PC-9 (cell line): ENCODE measurements around the gene CPVL. TPM values are rescaled to one million over a fixed set of nuclear protein-coding genes. Genes with fewer than 3 reads are reported as not detected.

ENCODE experiments used
- BruUV-seq: library from RNA; stranded (reverse); fragments of 400-500 nt; replicated peaks from 2 replicates; lab custom pipeline; 2021; lab: Mats Ljungman, UMichigan
- CTCF ChIA-PET: fragments of 300-600 bp; sonication (Branson Sonifier 250); formaldehyde crosslinking; loops from one replicate; lab custom pipeline; 2022; ENCODE audit warnings: antibody characterized with exemption; lab: Charles Lee
- POLR2A ChIA-PET: fragments of 300-600 bp; sonication (Branson Sonifier 250); formaldehyde crosslinking; loops from one replicate; lab custom pipeline; 2022; ENCODE audit warnings: antibody characterized with exemption; ENCODE audit not compliant: unreplicated experiment; lab: Charles Lee
- DNase-seq, 2 experiments: peaks; one replicate each; pipeline versions ENCODE4 v3.0.0 to v3.0.0-alpha.2; 2015 to 2022; ENCODE audit warnings: mixed read lengths in 1 of 2
- H2AFZ ChIP-seq: fragments of 200-600 bp; sonication (generic); 2 replicates; pipeline ENCODE4 v1.8.1; 2017; ENCODE audit warnings: antibody characterized with exemption
- H3F3A ChIP-seq: fragments of 200-600 bp; sonication (generic); 2 replicates; pipeline ENCODE4 v1.8.1; 2017; ENCODE audit warnings: antibody characterized with exemption, mild to moderate bottlenecking, low read depth; ENCODE audit not compliant: insufficient read depth
- H3K27ac ChIP-seq: fragments of 200-600 bp; sonication (generic); 2 replicates; pipeline ENCODE4 v1.6.1; 2016; ENCODE audit warnings: mixed run types
- H3K27me3 ChIP-seq: fragments of 200-600 bp; sonication (generic); 2 replicates; pipeline ENCODE4 v1.6.1; 2016; ENCODE audit warnings: low read depth, mixed run types; ENCODE audit not compliant: insufficient read depth
- H3K36me3 ChIP-seq: fragments of 200-600 bp; sonication (generic); 2 replicates; pipeline ENCODE4 v1.6.1; 2016; ENCODE audit warnings: low read depth, mixed run types
- H3K4me1 ChIP-seq: fragments of 200-600 bp; sonication (generic); replicated peaks from 2 replicates; pipeline ENCODE4 v1.6.1; 2016; ENCODE audit warnings: mixed run types; ENCODE audit not compliant: insufficient read depth
- H3K4me2 ChIP-seq: fragments of 200-600 bp; sonication (generic); 2 replicates; pipeline ENCODE4 v1.6.1; 2017; ENCODE audit warnings: mixed run types
- H3K4me3 ChIP-seq: fragments of 200-600 bp; sonication (generic); 2 replicates; pipeline ENCODE4 v1.6.1; 2016; ENCODE audit warnings: mixed run types
- H3K79me2 ChIP-seq: fragments of 200-600 bp; sonication (generic); 2 replicates; pipeline ENCODE4 v1.6.1; 2017; ENCODE audit warnings: low read depth, mixed run types
- H3K9me2 ChIP-seq: fragments of 200-600 bp; sonication (generic); 2 replicates; pipeline ENCODE4 v1.8.1; 2017; ENCODE audit warnings: mild to moderate bottlenecking; ENCODE audit not compliant: insufficient read depth
- H3K9me3 ChIP-seq: fragments of 200-600 bp; sonication (generic); 2 replicates; pipeline ENCODE4 v1.8.1; 2016; ENCODE audit warnings: low read depth; ENCODE audit not compliant: insufficient read depth
- H4K20me1 ChIP-seq: fragments of 200-600 bp; sonication (generic); 2 replicates; pipeline ENCODE4 v1.8.1; 2017; ENCODE audit not compliant: insufficient read depth
- CTCF ChIP-seq: fragments of 200-600 bp; sonication (generic); conservative IDR thresholded peaks from 2 replicates; pipeline ENCODE4 v1.6.1; 2017; ENCODE audit warnings: mixed run types, antibody characterized with exemption, mild to moderate bottlenecking, moderate library complexity
- EZH2 ChIP-seq: fragments of 200-600 bp; sonication (generic); IDR thresholded peaks from 2 replicates; pipeline ENCODE4 v1.8.0; 2017; ENCODE audit warnings: antibody characterized with exemption, low read depth
- intact Hi-C: fragments of 100-400 bp; cut with micrococcal nuclease; formaldehyde crosslinking; loops from one replicate; pipeline ENCODE4 v1.10.0; 2022; ENCODE audit not compliant: unreplicated experiment
- total RNA-seq: library from RNA; stranded (reverse); gene quantifications from 2 replicates; pipeline ENCODE4 v1.2.3, GENCODE V29; 2021

Gene CPVL
- total RNA-seq, 1 experiment from 2014 or later = not detected

GRCh38 chr7:29113384-29114102, 32.8 kb downstream of the CPVL start:
- peak overlapping the region; percentile 87 for H3K27ac ChIP-seq
- peaks cover 40% of the 10 kb centered on the region for H3F3A ChIP-seq
- ChIA-PET POLR2A (no interaction called here), CTCF (interaction anchor here (0.6 kb wide), 1 partner anchor 9 kb away, joined by 3 read pairs; no protein-coding TSS in a partner anchor)
- H3K4me3 ChIP-seq = peak overlapping the region; percentile 49; the same call in 1 of the 2 replicates
- H2AFZ ChIP-seq = no peak overlapping the region
- peaks cover 83% of the 10 kb centered on the region for H3K4me1 ChIP-seq
- H3K36me3 ChIP-seq = no peaks in the 10 kb centered on the region
- H3K79me2 ChIP-seq = peaks cover 9% of the 10 kb centered on the region
- BruUV-seq = no TSS peak
- H3K4me2 ChIP-seq = peak overlapping the region; percentile 71
- intact Hi-C loops = no loop called here
- H4K20me1 ChIP-seq = no peaks in the 10 kb centered on the region
- H3K9me2 ChIP-seq = no peaks in the 10 kb centered on the region
- DNase-seq = peak; percentile 23 to 99
- H3K27me3 ChIP-seq = no peaks in the 10 kb centered on the region
- H3K9me3 ChIP-seq = 0 out of 2 replicates have a peak, but pooled peaks cover 4% of the 10 kb centered on the region
- TF ChIP-seq CTCF (peak; percentile 66), EZH2 (no peak)

- Histone ChIP-seq H3K4me2 (peak overlapping the region; percentile 71), H2AFZ (peak overlapping the region; percentile 10; the same call in 1 of the 2 replicates), H3K4me1 (peaks cover 83% of the 10 kb centered on the region), H3F3A (peaks cover 40% of the 10 kb centered on the region), H3K79me2 (peaks cover 9% of the 10 kb centered on the region), H3K4me3 (peak overlapping the region; percentile 49; the same call in 1 of the 2 replicates), H4K20me1 (no peaks in the 10 kb centered on the region), H3K27me3 (no peaks in the 10 kb centered on the region), H3K36me3 (no peaks in the 10 kb centered on the region), H3K9me3 (0 out of 2 replicates have a peak, but pooled peaks cover 4% of the 10 kb centered on the region), H3K9me2 (no peaks in the 10 kb centered on the region), H3K27ac (peak overlapping the region; percentile 87)
- no TSS peak for BruUV-seq
- DNase-seq = peak in 1 of 2 experiments; percentile 87
- ChIA-PET POLR2A (interaction anchor here (0.6 kb wide), 1 partner anchor 388 kb away, joined by 3 read pairs; no protein-coding TSS in a partner anchor), CTCF (no interaction called here)
- TF ChIP-seq CTCF = no peak
- no peak for TF ChIP-seq EZH2
- intact Hi-C loops = no loop called here
These were observed 33.6 kb downstream of the CPVL start for GRCh38 chr7:29112721-29113120.

GRCh38 chr7:29109899-29110298, 36.4 kb downstream of the CPVL start:
- no peaks in the 10 kb centered on the region for H4K20me1 ChIP-seq
- intact Hi-C loops = loop anchor here (10.0 kb wide), 1 partner anchor 295 kb away; no protein-coding TSS in a partner anchor
- H3K79me2 ChIP-seq = peaks cover 9% of the 10 kb centered on the region
- no TSS peak for BruUV-seq
- POLR2A ChIA-PET = no interaction called here
- H3F3A ChIP-seq = peaks cover 35% of the 10 kb centered on the region
- peaks cover 73% of the 10 kb centered on the region for H3K4me1 ChIP-seq
- no peaks in the 10 kb centered on the region for H3K36me3 ChIP-seq
- no peak overlapping the region for H2AFZ ChIP-seq
- H3K9me3 ChIP-seq = no peaks in the 10 kb centered on the region
- H3K4me2 ChIP-seq = peak overlapping the region; percentile 71
- H3K27ac ChIP-seq = peak overlapping the region; percentile 74
- CTCF ChIA-PET = no interaction called here
- TF ChIP-seq EZH2 (no peak), CTCF (no peak)
- DNase-seq = peak in 1 of 2 experiments; percentile 95
- H3K9me2 ChIP-seq = no peaks in the 10 kb centered on the region
- H3K27me3 ChIP-seq = no peaks in the 10 kb centered on the region
- peak overlapping the region; percentile 49; the same call in 1 of the 2 replicates for H3K4me3 ChIP-seq
